HepG2 (cell line): Measurements from ENCODE around the gene PLEKHA3. TPM values are rescaled to one million over a fixed set of nuclear protein-coding genes. Genes with fewer than 3 reads are reported as not detected.

Experiments used
- CBX1 ChIP-seq: IDR thresholded peaks from one replicate; pipeline ENCODE4 v1.6.1; 2016; ENCODE audit warnings: antibody characterized with exemption, low read depth
- CCDC6 ChIP-seq: sonication (generic); formaldehyde crosslinking; IDR thresholded peaks from 2 replicates; pipeline ENCODE4 v1.8.1; 2022; ENCODE audit warnings: mild to moderate bottlenecking, missing genetic modification reagents, moderate library complexity
- GATA4 ChIP-seq: sonication (generic); IDR thresholded peaks from 2 replicates; pipeline ENCODE4 v1.6.1; 2016; ENCODE audit warnings: antibody characterized with exemption, low read depth, borderline replicate concordance
- HIVEP1 ChIP-seq: sonication (generic); formaldehyde crosslinking; IDR thresholded peaks from 2 replicates; pipeline ENCODE4 v1.4.0; 2020; ENCODE audit warnings: mild to moderate bottlenecking, missing genetic modification reagents
- RARG ChIP-seq: sonication (generic); formaldehyde crosslinking; IDR thresholded peaks from 2 replicates; pipeline ENCODE4 v1.4.0; 2020; ENCODE audit warnings: low read depth, mild to moderate bottlenecking, missing genetic modification reagents
- ZBTB8A ChIP-seq: sonication (generic); formaldehyde crosslinking; IDR thresholded peaks from 2 replicates; pipeline ENCODE4 v1.4.0; 2020; ENCODE audit warnings: mild to moderate bottlenecking, low read depth, missing genetic modification reagents, borderline replicate concordance
- ZFY ChIP-seq: sonication (generic); formaldehyde crosslinking; IDR thresholded peaks from 2 replicates; pipeline ENCODE4 v1.4.0; 2020; ENCODE audit warnings: missing genetic modification reagents
- ZKSCAN5 ChIP-seq: sonication (generic); formaldehyde crosslinking; IDR thresholded peaks from 2 replicates; pipeline ENCODE4 v1.5.1; 2020; ENCODE audit warnings: mild to moderate bottlenecking, missing genetic modification reagents
- ZNF224 ChIP-seq: sonication (generic); formaldehyde crosslinking; IDR thresholded peaks from 2 replicates; pipeline ENCODE4 v1.5.0; 2020; ENCODE audit warnings: mild to moderate bottlenecking, missing genetic modification reagents
- ZNF282 ChIP-seq: fragments of 450-650 bp; IDR thresholded peaks from 2 replicates; pipeline ENCODE4 v1.6.1; 2018; ENCODE audit not compliant: partially characterized antibody
- ZNF441 ChIP-seq: sonication (generic); formaldehyde crosslinking; IDR thresholded peaks from 2 replicates; pipeline ENCODE4 v1.7.0; 2021; ENCODE audit warnings: missing genetic modification reagents, borderline replicate concordance
- ZNF446 ChIP-seq: sonication (generic); formaldehyde crosslinking; IDR thresholded peaks from 2 replicates; pipeline ENCODE4 v1.5.0; 2020; ENCODE audit warnings: mild to moderate bottlenecking, missing genetic modification reagents
- ZNF484 ChIP-seq: sonication (generic); formaldehyde crosslinking; IDR thresholded peaks from 2 replicates; pipeline ENCODE4 v1.5.1; 2020; ENCODE audit warnings: mild to moderate bottlenecking, low read depth, missing genetic modification reagents, borderline replicate concordance
- ZNF543 ChIP-seq: sonication (generic); formaldehyde crosslinking; IDR thresholded peaks from 2 replicates; pipeline ENCODE4 v1.4.0; 2020; ENCODE audit warnings: mild to moderate bottlenecking, missing genetic modification reagents
- ZNF564 ChIP-seq: sonication (generic); formaldehyde crosslinking; IDR thresholded peaks from 2 replicates; pipeline ENCODE4 v1.8.1; 2023; ENCODE audit warnings: mild to moderate bottlenecking, missing genetic modification reagents
- ZNF841 ChIP-seq: sonication (generic); formaldehyde crosslinking; IDR thresholded peaks from 2 replicates; pipeline ENCODE4 v1.8.1; 2023; ENCODE audit warnings: missing genetic modification reagents, borderline replicate concordance
- ZNF883 ChIP-seq: sonication (generic); formaldehyde crosslinking; IDR thresholded peaks from 2 replicates; pipeline ENCODE4 v1.5.1; 2020; ENCODE audit warnings: mild to moderate bottlenecking, missing genetic modification reagents; ENCODE audit errors: not compliant biosample characterization
- polyA plus RNA-seq, 8 experiments: library from polyadenylated mRNA; depleted of rRNA in 3 of 8; stranded (reverse) in 7 of 8; unstranded in 1 of 8; fragments of >200 nt; fragmentation: Illumina TruSeq in 4 of 8; extraction: Trizol in 4 of 8; gene quantifications; 2 replicates each; pipeline versions ENCODE4 v1.2.1 to v1.2.3, GENCODE V29; 2011 to 2016; ENCODE audit warnings: low read depth in 4 of 8, missing spikeins in 1 of 8, mixed read lengths in 1 of 8; ENCODE audit not compliant: insufficient read depth in 1 of 8
- total RNA-seq, 5 experiments: library from RNA; depleted of rRNA; stranded (reverse); fragments of >200 nt; fragmentation: Illumina TruSeq; extraction: Trizol; gene quantifications; 2 replicates each; pipeline ENCODE4 v1.2.3, GENCODE V29; 2016; ENCODE audit warnings: low read depth in 1 of 5
- TF ChIP-seq, protein P1 (sequence below): sonication (generic); formaldehyde crosslinking; IDR thresholded peaks from 2 replicates; pipeline ENCODE4 v1.4.0; 2020; ENCODE audit warnings: missing genetic modification reagents, mild to moderate bottlenecking, borderline replicate concordance
- TF ChIP-seq, protein P2 (sequence below): sonication (generic); formaldehyde crosslinking; conservative IDR thresholded peaks from 2 replicates; pipeline ENCODE4 v1.4.0; 2020; ENCODE audit warnings: missing genetic modification reagents
- TF ChIP-seq, protein P3 (sequence below), 2 experiments: fragments of 450-650 bp in 1 of 2; sonication (generic) in 1 of 2; formaldehyde crosslinking; IDR thresholded peaks; 2 replicates each; pipeline versions ENCODE4 v1.5.0 to v1.8.0; 2020 to 2022; ENCODE audit warnings: mild to moderate bottlenecking in 1 of 2, missing genetic modification reagents in 1 of 2
- TF ChIP-seq, protein P4 (sequence below): sonication (generic); formaldehyde crosslinking; IDR thresholded peaks from 2 replicates; pipeline ENCODE4 v1.5.0; 2020; ENCODE audit warnings: mild to moderate bottlenecking, missing genetic modification reagents
- TF ChIP-seq, protein P5 (sequence below): sonication (generic); formaldehyde crosslinking; IDR thresholded peaks from 2 replicates; pipeline ENCODE4 v1.8.0; 2022; ENCODE audit warnings: low read depth, missing genetic modification reagents

Gene PLEKHA3
- total and polyA plus RNA-seq, 2 of the 13 experiments (the other 11 are each of a cell fraction or from before 2014, with no cell fraction given): 11.7 to 23.1 TPM

DNA sequence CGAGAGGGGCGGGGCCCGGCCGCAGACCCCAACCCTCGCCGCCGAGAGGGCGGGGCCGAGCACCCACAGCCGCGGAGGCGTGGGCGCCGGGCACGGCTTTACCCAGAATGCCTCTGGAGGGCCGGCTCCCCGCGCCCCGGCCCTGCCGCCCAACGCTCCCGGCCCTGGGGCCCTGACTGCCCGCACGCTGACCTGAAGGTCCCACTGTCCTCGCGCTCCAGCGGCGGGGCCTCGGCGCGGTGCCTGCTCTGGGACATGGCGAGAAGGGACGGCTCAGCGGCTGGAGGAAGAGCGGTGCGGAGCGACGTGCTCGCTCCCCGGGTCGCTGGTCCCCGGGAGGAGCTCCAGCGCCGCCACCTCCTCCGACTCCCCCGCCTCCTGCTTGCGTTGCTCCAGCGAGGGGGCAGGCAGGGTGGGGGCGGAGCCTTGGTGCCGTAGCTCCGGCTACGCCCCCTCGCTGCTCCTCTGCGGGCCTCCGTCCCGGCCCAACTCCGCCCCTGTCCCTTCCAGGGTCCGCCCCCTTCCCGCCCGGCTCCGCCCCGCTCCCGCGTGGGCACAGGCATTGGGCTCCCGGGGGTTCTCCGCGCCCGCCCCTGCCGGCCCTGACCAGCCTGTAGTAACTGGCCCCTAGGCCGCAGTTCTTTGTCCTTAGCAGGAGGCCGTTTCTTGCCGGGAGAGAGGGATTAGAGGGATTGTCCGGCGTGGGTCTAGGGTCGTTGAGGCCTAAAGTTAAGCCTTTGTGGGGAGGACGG, 29.3 kb upstream of the PLEKHA3 start, which contains the start of the genes PJVK and PRKRA (continued):
- peak; percentile 80 for TF ChIP-seq ZNF441
- TF ChIP-seq, protein P1, sequence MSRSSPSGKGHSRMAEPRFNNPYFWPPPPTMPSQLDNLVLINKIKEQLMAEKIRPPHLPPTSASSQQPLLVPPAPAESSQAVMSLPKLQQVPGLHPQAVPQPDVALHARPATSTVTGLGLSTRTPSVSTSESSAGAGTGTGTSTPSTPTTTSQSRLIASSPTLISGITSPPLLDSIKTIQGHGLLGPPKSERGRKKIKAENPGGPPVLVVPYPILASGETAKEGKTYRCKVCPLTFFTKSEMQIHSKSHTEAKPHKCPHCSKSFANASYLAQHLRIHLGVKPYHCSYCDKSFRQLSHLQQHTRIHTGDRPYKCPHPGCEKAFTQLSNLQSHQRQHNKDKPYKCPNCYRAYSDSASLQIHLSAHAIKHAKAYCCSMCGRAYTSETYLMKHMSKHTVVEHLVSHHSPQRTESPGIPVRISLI (CRISPR knock-in tag): 0 out of 2 replicates have a peak, but pooled peaks have one; percentile 38
- TF ChIP-seq ZNF841: 0 out of 2 replicates have a peak, but pooled peaks have one; percentile 65
- TF ChIP-seq CBX1: peak; percentile 85
- TF ChIP-seq ZBTB8A (CRISPR knock-in tag): peak; percentile 93
- 0 out of 2 replicates have a peak, but pooled peaks have one; percentile 48 for TF ChIP-seq ZKSCAN5 (CRISPR knock-in tag)
- TF ChIP-seq RARG (CRISPR knock-in tag): peak; percentile 79; the same call in 1 of the 2 replicates
- TF ChIP-seq GATA4: peak; percentile 60
- peak; percentile 94 for TF ChIP-seq ZNF543 (CRISPR knock-in tag)
- 0 out of 2 replicates have a peak, but pooled peaks have one; percentile 67 for TF ChIP-seq ZNF484
- TF ChIP-seq CCDC6: peak; percentile 98
- TF ChIP-seq ZNF564 (CRISPR knock-in tag): peak; percentile 89
- TF ChIP-seq ZNF446 (CRISPR knock-in tag): peak; percentile 1; the same call in 1 of the 2 replicates
- peak; percentile 96 for TF ChIP-seq ZNF883 (CRISPR knock-in tag)
- TF ChIP-seq, protein P2, sequence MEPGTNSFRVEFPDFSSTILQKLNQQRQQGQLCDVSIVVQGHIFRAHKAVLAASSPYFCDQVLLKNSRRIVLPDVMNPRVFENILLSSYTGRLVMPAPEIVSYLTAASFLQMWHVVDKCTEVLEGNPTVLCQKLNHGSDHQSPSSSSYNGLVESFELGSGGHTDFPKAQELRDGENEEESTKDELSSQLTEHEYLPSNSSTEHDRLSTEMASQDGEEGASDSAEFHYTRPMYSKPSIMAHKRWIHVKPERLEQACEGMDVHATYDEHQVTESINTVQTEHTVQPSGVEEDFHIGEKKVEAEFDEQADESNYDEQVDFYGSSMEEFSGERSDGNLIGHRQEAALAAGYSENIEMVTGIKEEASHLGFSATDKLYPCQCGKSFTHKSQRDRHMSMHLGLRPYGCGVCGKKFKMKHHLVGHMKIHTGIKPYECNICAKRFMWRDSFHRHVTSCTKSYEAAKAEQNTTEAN: no peak; the same call in 1 of the 2 replicates
- TF ChIP-seq, protein P3, sequence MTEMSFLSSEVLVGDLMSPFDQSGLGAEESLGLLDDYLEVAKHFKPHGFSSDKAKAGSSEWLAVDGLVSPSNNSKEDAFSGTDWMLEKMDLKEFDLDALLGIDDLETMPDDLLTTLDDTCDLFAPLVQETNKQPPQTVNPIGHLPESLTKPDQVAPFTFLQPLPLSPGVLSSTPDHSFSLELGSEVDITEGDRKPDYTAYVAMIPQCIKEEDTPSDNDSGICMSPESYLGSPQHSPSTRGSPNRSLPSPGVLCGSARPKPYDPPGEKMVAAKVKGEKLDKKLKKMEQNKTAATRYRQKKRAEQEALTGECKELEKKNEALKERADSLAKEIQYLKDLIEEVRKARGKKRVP (CRISPR knock-in tag; IDR thresholded peaks at IDR 0.05): peak in 1 of 2 experiments; percentile 63; a peak in 2 of 4 replicates
- TF ChIP-seq, protein P4, sequence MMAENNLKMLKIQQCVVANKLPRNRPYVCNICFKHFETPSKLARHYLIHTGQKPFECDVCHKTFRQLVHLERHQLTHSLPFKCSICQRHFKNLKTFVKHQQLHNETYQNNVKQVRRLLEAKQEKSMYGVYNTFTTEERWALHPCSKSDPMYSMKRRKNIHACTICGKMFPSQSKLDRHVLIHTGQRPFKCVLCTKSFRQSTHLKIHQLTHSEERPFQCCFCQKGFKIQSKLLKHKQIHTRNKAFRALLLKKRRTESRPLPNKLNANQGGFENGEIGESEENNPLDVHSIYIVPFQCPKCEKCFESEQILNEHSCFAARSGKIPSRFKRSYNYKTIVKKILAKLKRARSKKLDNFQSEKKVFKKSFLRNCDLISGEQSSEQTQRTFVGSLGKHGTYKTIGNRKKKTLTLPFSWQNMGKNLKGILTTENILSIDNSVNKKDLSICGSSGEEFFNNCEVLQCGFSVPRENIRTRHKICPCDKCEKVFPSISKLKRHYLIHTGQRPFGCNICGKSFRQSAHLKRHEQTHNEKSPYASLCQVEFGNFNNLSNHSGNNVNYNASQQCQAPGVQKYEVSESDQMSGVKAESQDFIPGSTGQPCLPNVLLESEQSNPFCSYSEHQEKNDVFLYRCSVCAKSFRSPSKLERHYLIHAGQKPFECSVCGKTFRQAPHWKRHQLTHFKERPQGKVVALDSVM (CRISPR knock-in tag): no peak
- peak; percentile 84 for TF ChIP-seq HIVEP1 (CRISPR knock-in tag)
- TF ChIP-seq, protein P5, sequence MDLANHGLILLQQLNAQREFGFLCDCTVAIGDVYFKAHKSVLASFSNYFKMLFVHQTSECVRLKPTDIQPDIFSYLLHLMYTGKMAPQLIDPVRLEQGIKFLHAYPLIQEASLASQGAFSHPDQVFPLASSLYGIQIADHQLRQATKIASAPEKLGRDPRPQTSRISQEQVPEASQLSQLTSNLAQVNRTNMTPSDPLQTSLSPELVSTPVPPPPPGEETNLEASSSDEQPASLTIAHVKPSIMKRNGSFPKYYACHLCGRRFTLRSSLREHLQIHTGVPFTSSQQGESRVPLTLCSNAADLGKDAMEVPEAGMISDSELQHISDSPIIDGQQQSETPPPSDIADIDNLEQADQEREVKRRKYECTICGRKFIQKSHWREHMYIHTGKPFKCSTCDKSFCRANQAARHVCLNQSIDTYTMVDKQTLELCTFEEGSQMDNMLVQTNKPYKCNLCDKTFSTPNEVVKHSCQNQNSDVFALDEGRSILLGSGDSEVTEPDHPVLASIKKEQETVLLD (CRISPR knock-in tag): peak; percentile 81
- TF ChIP-seq ZNF282: no peak
- TF ChIP-seq ZFY (CRISPR knock-in tag): peak; percentile 99
- no peak; the same call in 1 of the 2 replicates for TF ChIP-seq ZNF224 (CRISPR knock-in tag)
